ENCODE measurements around the gene FNDC1. TPM values are rescaled to one million over a fixed set of nuclear protein-coding genes. Genes with fewer than 3 reads are reported as not detected.

FNDC1 gene
- total and polyA plus RNA-seq, 10 of the 15 experiments (the other 5 are each of a cell fraction or from before 2014, with no cell fraction given), result not detected

DNA sequence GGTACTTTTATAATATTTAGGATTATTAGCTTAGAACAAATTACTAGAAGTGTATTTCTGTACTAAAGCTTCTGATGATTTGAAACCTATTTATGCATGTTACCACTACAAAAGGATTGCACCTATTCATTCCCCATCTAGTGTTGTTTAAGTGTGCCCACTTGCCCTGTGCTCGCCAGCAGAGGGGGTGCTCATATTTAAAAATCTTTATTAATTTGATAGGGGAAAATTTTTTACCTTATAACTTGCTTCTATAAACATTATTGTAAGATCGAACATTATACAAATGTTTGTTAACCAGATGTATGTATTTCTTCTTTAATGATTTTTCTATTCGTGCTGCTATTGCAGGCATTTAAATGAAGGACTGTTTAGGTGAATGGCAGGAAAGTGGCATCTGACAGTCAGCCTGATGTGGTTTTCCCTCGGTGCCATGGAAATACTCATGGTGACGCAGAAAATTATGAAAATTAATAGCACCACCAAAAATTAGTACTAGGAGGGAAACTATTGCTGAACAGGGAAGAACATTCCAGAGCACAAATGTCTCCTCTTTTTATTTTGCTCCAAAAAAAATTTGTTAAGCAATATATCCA is 44.1 kb upstream of the FNDC1 start:
- ATAC-seq (no peak), DNase-seq (ENCODE audit: low read depth, low spot score) (no peak), FAIRE-seq (no peak)
- H3K4me3 ChIP-seq, result no peak overlapping the region
- H4K20me1 ChIP-seq (ENCODE audit: control insufficient read depth, insufficient read depth), result no peaks in the 10 kb centered on the region
- intact Hi-C loops (cut with micrococcal nuclease; ENCODE audit: unreplicated experiment), result no loop called here
- POLR2A ChIA-PET, result interaction anchor here (0.9 to 4.9 kb wide), 4 partner anchors 9 to 80 kb away, joined by 3 to 36 read pairs (median 4); partner anchors contain the start of gene TAGAP
- WGBS (ENCODE audit: insufficient coverage, insufficient replicate concordance, low lambda C conversion rate, missing lambda C conversion rate), result 76% methylated on average over 5 of the region's 5 CpGs
- peaks cover 0 to 3% of the 10 kb centered on the region in 2 experiments; a peak in 1 of 4 replicates for H3K27me3 ChIP-seq (replicated peaks in 1 of 2; ENCODE audit: control insufficient read depth in 2 of 2, insufficient read depth in 2 of 2, low read length in 1 of 2)
- H3K9ac ChIP-seq (ENCODE audit: control insufficient read depth, insufficient read depth, low read length), result no peak overlapping the region
- TF ChIP-seq CBFB (IDR thresholded peaks at IDR 0.05; ENCODE audit: low read depth) (no peak), CHD1 (IDR thresholded peaks at IDR 0.05; ENCODE audit: low read depth, low read length) (no peak), RAD21 (IDR thresholded peaks at IDR 0.05; ENCODE audit: insufficient read depth, low read depth, low read length) (0 out of 2 replicates have a peak, but pooled peaks have one; percentile 2)
- TF ChIP-seq, protein P1, sequence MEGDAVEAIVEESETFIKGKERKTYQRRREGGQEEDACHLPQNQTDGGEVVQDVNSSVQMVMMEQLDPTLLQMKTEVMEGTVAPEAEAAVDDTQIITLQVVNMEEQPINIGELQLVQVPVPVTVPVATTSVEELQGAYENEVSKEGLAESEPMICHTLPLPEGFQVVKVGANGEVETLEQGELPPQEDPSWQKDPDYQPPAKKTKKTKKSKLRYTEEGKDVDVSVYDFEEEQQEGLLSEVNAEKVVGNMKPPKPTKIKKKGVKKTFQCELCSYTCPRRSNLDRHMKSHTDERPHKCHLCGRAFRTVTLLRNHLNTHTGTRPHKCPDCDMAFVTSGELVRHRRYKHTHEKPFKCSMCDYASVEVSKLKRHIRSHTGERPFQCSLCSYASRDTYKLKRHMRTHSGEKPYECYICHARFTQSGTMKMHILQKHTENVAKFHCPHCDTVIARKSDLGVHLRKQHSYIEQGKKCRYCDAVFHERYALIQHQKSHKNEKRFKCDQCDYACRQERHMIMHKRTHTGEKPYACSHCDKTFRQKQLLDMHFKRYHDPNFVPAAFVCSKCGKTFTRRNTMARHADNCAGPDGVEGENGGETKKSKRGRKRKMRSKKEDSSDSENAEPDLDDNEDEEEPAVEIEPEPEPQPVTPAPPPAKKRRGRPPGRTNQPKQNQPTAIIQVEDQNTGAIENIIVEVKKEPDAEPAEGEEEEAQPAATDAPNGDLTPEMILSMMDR (IDR thresholded peaks at IDR 0.05 in 2 of 3, conservative IDR thresholded peaks at IDR 0.05 in 1 of 3; ENCODE audit: control insufficient read depth in 2 of 3, extremely low read depth in 1 of 3, insufficient read depth in 1 of 3, low read depth in 3 of 3, low read length in 3 of 3), result 0 out of 6 replicates have a peak, but pooled peaks of 2 of the 3 experiments have one; percentile 5 to 9
- TF ChIP-seq, protein P2, sequence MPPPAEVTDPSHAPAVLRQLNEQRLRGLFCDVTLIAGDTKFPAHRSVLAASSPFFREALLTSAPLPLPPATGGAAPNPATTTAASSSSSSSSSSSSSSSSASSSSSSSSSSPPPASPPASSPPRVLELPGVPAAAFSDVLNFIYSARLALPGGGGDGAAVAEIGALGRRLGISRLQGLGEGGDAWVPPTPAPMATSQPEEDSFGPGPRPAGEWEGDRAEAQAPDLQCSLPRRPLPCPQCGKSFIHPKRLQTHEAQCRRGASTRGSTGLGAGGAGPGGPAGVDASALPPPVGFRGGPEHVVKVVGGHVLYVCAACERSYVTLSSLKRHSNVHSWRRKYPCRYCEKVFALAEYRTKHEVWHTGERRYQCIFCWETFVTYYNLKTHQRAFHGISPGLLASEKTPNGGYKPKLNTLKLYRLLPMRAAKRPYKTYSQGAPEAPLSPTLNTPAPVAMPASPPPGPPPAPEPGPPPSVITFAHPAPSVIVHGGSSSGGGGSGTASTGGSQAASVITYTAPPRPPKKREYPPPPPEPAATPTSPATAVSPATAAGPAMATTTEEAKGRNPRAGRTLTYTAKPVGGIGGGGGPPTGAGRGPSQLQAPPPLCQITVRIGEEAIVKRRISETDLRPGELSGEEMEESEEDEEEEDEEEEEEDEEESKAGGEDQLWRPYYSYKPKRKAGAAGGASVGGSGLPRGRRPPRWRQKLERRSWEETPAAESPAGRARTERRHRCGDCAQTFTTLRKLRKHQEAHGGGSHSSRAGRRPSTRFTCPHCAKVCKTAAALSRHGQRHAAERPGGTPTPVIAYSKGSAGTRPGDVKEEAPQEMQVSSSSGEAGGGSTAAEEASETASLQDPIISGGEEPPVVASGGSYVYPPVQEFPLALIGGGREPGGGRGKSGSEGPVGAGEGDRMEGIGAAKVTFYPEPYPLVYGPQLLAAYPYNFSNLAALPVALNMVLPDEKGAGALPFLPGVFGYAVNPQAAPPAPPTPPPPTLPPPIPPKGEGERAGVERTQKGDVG (CRISPR knock-in tag; IDR thresholded peaks at IDR 0.05), result no peak
- TF ChIP-seq, protein P3, sequence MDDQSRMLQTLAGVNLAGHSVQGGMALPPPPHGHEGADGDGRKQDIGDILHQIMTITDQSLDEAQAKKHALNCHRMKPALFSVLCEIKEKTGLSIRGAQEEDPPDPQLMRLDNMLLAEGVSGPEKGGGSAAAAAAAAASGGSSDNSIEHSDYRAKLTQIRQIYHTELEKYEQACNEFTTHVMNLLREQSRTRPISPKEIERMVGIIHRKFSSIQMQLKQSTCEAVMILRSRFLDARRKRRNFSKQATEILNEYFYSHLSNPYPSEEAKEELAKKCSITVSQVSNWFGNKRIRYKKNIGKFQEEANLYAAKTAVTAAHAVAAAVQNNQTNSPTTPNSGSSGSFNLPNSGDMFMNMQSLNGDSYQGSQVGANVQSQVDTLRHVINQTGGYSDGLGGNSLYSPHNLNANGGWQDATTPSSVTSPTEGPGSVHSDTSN (IDR thresholded peaks at IDR 0.05; ENCODE audit: insufficient replicate concordance, low read depth, low read length), result no peak
- no peak overlapping the region for H2AFZ ChIP-seq (ENCODE audit: control insufficient read depth, low read depth, low read length)
- no peaks in the 10 kb centered on the region for H3K79me2 ChIP-seq (ENCODE audit: control insufficient read depth, insufficient read depth, low read length)
- H3K4me2 ChIP-seq (ENCODE audit: control insufficient read depth, insufficient read depth), result no peak overlapping the region
- SMC1A ChIA-PET (ENCODE audit: uncharacterized antibody, unreplicated experiment), result interaction anchor here (2.9 to 12.8 kb wide), 5 partner anchors 10 to 85 kb away, joined by 15 to 292 read pairs (median 26); partner anchors contain the start of gene TAGAP
- RAD21 ChIA-PET (ENCODE audit: unreplicated experiment), result interaction anchor here (0.7 to 2.8 kb wide), 5 partner anchors 17 to 125 kb away, joined by 3 to 16 read pairs (median 3); partner anchors contain the start of genes RSPH3 and TAGAP
- in situ Hi-C loops (cut with MboI), result no loop called here
- H3K9me3 ChIP-seq (replicated peaks; ENCODE audit: control insufficient read depth, insufficient read depth, low read length), result peaks cover 7% of the 10 kb centered on the region; the same call in 1 of the 3 replicates
- no peaks in the 10 kb centered on the region for H3K36me3 ChIP-seq (ENCODE audit: control insufficient read depth in 2 of 2, insufficient read depth in 2 of 2, low read length in 1 of 2)
- BruUV-seq (replicated peaks), result no TSS peak
- no peak overlapping the region for H3K27ac ChIP-seq (ENCODE audit: control insufficient read depth, insufficient read depth)
- CTCF ChIA-PET, result interaction anchor here (0.7 to 13.8 kb wide), 5 partner anchors 10 to 118 kb away, joined by 3 to 529 read pairs (median 23); no protein-coding TSS in a partner anchor
- H3K4me1 ChIP-seq (ENCODE audit: control insufficient read depth, insufficient read depth, low read length), result peaks cover 19% of the 10 kb centered on the region
